GM18505 (cell line): ENCODE results near the gene ZSWIM6.

ENCODE experiments used
- ATAC-seq: cut with Tn5 transposase; IDR thresholded peaks from one replicate; pipeline ENCODE4 v1.9.1; 2021; ENCODE audit not compliant: unreplicated experiment
- POLR2A ChIP-seq: IDR thresholded peaks from 4 replicates; pipeline ENCODE4 v1.6.1; 2011; ENCODE audit warnings: borderline replicate concordance; ENCODE audit not compliant: insufficient read depth, insufficient read length; ENCODE audit errors: extremely low read depth

The ZSWIM6 gene

GRCh38 chr5:61455179-61456006 lies 123.3 kb downstream of the ZSWIM6 start:
- no peak for TF ChIP-seq POLR2A
- ATAC-seq = no peak

DNA sequence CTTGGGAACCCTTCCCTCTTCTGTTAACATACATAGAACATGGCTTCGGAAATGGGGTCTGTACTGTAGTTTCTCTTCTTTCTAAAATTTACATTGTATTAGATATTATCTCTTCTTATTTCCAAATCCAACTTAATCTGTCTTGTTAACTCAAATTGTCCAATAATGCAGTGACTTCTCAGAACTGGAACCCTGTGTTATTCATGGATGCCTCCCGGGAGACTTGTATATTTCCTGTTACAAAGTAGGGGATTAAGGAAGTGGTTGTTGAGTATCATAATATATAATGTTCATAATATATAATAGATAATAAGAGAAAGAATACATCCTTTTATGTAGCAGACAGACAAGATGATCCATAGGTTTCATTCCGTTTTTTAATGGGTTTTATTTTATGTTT lies 128.4 kb downstream of the ZSWIM6 start:
- TF ChIP-seq POLR2A = no peak
- ATAC-seq = no peak

DNA sequence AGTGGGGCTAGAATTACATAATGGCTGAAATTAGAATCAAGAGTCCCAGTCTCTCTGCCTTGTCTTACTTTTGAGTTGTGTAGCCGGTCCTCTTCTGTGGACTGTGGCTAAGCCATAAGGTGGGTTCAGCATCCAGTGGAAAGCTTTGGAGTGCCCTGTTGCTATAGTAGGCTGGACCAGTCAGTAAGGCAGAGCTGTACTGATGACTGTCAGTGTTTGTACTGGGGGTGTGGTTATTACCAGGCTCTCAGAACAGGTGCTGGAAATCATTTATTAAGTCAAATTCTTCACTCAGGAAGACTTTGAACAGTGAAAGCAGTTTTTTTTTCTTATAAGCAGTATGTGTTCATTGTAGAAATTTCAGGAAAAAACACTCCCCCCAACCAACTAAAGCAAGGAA lies 129.4 kb downstream of the ZSWIM6 start:
- no peak for ATAC-seq
- TF ChIP-seq POLR2A = no peak

GRCh38 chr5:61461926-61462325 lies 129.9 kb downstream of the ZSWIM6 start:
- TF ChIP-seq POLR2A = no peak
- ATAC-seq = no peak

- TF ChIP-seq POLR2A = no peak
- ATAC-seq = no peak
Observed at GRCh38 chr5:61463596-61463995, 131.5 kb downstream of the ZSWIM6 start.

DNA sequence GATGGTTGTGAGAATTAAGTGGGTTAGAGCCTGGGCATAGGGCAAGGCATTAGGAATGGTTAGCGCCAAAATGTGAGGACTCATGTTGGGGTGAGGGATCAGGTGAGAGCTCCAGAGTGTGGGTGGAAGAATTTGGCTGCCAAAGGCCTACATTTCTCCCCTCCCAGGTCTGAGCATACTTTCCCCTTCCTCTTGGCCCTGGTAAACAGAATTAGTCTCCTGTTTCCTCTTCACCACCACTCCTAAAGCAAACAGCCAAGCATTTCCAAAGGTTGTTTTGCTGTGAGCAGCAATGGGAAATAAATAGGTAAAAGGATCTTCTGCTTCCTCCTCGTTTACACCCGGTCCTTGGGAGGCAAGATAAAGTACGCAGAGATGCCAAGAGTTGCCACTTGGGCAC lies 132.5 kb downstream of the ZSWIM6 start:
- no peak for TF ChIP-seq POLR2A
- ATAC-seq = no peak

DNA sequence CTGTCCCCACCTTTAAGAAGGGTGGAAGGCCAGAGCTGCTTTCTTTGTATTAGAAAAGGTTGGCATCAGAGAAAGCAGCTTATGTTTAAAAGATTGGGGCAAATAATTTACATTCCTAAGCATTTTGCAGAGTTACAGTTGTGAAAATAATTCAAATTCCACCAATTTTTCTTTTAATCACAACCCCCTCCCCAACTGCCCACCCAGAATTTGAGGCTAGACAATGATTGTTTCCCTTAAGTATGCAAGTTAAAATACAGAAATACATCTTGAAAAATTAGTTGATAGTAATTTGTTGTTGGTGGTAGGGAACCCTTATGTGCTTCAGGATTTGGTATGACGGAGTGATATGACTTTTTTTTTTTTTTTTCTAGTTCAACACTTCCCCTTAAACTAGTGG lies 133.0 kb downstream of the ZSWIM6 start:
- no peak for TF ChIP-seq POLR2A
- ATAC-seq = no peak

GRCh38 chr5:61465496-61465895 lies 133.4 kb downstream of the ZSWIM6 start:
- ATAC-seq = no peak
- TF ChIP-seq POLR2A = no peak

DNA sequence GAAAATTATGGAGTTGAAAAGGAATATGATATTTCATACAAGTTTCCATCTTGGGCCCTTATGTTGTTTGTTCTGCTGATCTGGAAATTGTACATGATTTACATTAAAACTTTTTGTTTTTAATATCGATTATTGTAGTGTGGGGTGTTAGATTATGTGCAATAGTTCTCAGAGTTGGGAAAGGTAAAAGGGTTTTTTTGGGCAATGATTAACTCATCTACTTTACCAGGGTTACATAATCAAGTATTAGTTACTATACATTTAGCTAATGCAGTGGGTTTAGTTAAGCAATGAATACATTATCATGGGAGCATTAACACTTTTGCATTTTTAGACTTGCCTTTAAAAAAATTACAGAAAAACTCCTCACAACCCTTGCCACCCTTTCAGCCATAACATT lies 134.0 kb downstream of the ZSWIM6 start:
- TF ChIP-seq POLR2A = no peak
- no peak for ATAC-seq

GRCh38 chr5:61467766-61468482 lies 135.9 kb downstream of the ZSWIM6 start:
- ATAC-seq = no peak
- no peak for TF ChIP-seq POLR2A

- ATAC-seq = no peak
- no peak for TF ChIP-seq POLR2A
Observed at GRCh38 chr5:61468483-61468865, 136.4 kb downstream of the ZSWIM6 start.

DNA sequence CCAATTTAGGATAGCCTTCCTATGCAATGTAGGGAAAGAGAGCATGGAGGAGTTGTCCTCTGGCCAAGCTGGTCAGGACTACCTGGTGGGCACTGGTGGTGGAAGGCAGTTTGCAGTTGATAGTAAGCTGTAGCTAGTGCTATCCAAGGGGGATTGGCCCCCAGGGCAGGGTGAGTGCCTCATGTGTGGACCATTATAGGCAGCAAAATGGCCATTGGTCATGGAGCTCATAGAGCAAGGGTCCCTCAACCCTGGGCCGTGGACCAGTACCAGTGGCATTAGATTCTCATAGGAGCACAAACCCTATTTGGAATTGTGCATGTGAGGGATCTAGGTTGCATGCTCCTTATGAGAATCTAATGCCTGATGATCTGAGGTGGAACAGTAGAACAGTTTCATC lies 139.3 kb downstream of the ZSWIM6 start:
- no peak for TF ChIP-seq POLR2A
- no peak for ATAC-seq

GRCh38 chr5:61472172-61472958 lies 140.3 kb downstream of the ZSWIM6 start:
- no peak for ATAC-seq
- TF ChIP-seq POLR2A = no peak
